GM21717 (cell line): Measurements from ENCODE around the gene RBP3.

ENCODE experiments used
- ATAC-seq: cut with Tn5 transposase; IDR thresholded peaks from one replicate; pipeline ENCODE4 v1.9.1; 2021; ENCODE audit warnings: mild to moderate bottlenecking, moderate library complexity; ENCODE audit not compliant: unreplicated experiment

The RBP3 gene

GRCh38 chr10:47396311-47396717 lies 48.2 kb downstream of the RBP3 start:
- no peak for ATAC-seq

GRCh38 chr10:47397256-47397655 lies 49.1 kb downstream of the RBP3 start:
- ATAC-seq, result no peak

- no peak for ATAC-seq
These were observed 52.1 kb downstream of the RBP3 start for GRCh38 chr10:47400251-47400650.

- ATAC-seq, result no peak
These were observed 52.6 kb downstream of the RBP3 start for GRCh38 chr10:47400786-47401185.

GRCh38 chr10:47401210-47401609 lies 53.0 kb downstream of the RBP3 start:
- no peak for ATAC-seq

- ATAC-seq, result no peak
These were observed 53.9 kb downstream of the RBP3 start for GRCh38 chr10:47401874-47402640.

GRCh38 chr10:47402641-47403301 lies 54.6 kb downstream of the RBP3 start:
- no peak for ATAC-seq

GRCh38 chr10:47403446-47404318 lies 55.5 kb downstream of the RBP3 start:
- ATAC-seq, result no peak

- no peak for ATAC-seq
These were observed 56.3 kb downstream of the RBP3 start for GRCh38 chr10:47404446-47404845.

GRCh38 chr10:47404937-47405336 lies 56.8 kb downstream of the RBP3 start:
- no peak for ATAC-seq

- ATAC-seq, result no peak
These were observed 57.8 kb downstream of the RBP3 start for GRCh38 chr10:47405857-47406547.

- no peak for ATAC-seq
These were observed 58.3 kb downstream of the RBP3 start for GRCh38 chr10:47406548-47406869.

GRCh38 chr10:47406870-47407691 lies 58.9 kb downstream of the RBP3 start:
- no peak for ATAC-seq
